Upper lobe of left lung (tissue), 6 donors: ENCODE data around the gene MYBPH. TPM values are rescaled to one million over a fixed set of nuclear protein-coding genes. Genes with fewer than 3 reads are reported as not detected.

ENCODE experiments used
- ATAC-seq, 2 donors: fragments of 200-7000 bp; cut with Tn5 transposase; one replicate each; pipeline ENCODE4 v1.9.1; 2022; ENCODE audit warnings: mild to moderate bottlenecking in 2 of 2, moderate library complexity in 2 of 2; ENCODE audit not compliant: low FRiP score in 2 of 2
- DNase-seq, 2 donors: peaks; one replicate each; pipeline ENCODE4 v3.0.0-alpha.2; 2019 to 2020
- H3K27ac ChIP-seq, 4 donors: fragments of 200-600 bp; sonication (generic); one replicate each; pipeline ENCODE4 v1.5.1; 2016 to 2019
- H3K27me3 ChIP-seq, 4 donors: fragments of 200-600 bp; sonication (generic); one replicate each; pipeline ENCODE4 v1.5.1; 2017 to 2019
- H3K36me3 ChIP-seq, 4 donors: fragments of 200-600 bp; sonication (generic); one replicate each; pipeline ENCODE4 v1.5.1; 2016 to 2019
- H3K4me1 ChIP-seq, 4 donors: fragments of 200-600 bp; sonication (generic); one replicate each; pipeline ENCODE4 v1.5.1; 2018 to 2019
- H3K4me3 ChIP-seq, 4 donors: fragments of 200-600 bp; sonication (generic); one replicate each; pipeline ENCODE4 v1.5.1; 2017 to 2019; ENCODE audit warnings: mild to moderate bottlenecking in 2 of 4, moderate library complexity in 1 of 4
- H3K9me3 ChIP-seq, 4 donors: fragments of 200-600 bp; sonication (generic); one replicate each; pipeline ENCODE4 v1.5.1; 2018 to 2019
- CTCF ChIP-seq, 6 experiments: fragments of 450-650 bp in 4 of 6; fragments of 200-600 bp in 2 of 6; sonication (generic) in 2 of 6; IDR thresholded peaks; one replicate each; pipeline ENCODE4 v1.5.1; 2016 to 2019; ENCODE audit warnings: antibody characterized with exemption in 6 of 6
- EP300 ChIP-seq, 4 donors: sonication (generic); formaldehyde crosslinking; IDR thresholded peaks; one replicate each; pipeline ENCODE4 v1.5.1; 2017; ENCODE audit warnings: antibody characterized with exemption in 4 of 4, control low read depth in 2 of 4
- POLR2A ChIP-seq, 4 donors: fragments of 450-650 bp; IDR thresholded peaks; one replicate each; pipeline ENCODE4 v1.5.1; 2016 to 2017; ENCODE audit warnings: antibody characterized with exemption in 4 of 4, mild to moderate bottlenecking in 2 of 4
- POLR2AphosphoS5 ChIP-seq, 2 donors: sonication (generic); formaldehyde crosslinking; IDR thresholded peaks; one replicate each; pipeline ENCODE4 v1.5.1; 2017; ENCODE audit warnings: antibody characterized with exemption in 2 of 2
- WGBS, 2 donors: methylation state at CpG; one replicate each; pipeline ENCODE4 v1.1.5; 2017 to 2018; 5-methylcytosine and 5-hydroxymethylcytosine counted together
- total RNA-seq, 6 donors: library from RNA; depleted of rRNA in 4 of 6; stranded (reverse); fragments of >200 nt in 4 of 6; gene quantifications; one replicate each; pipeline versions ENCODE4 v1.1.0 to v1.2.1, GENCODE V29; 2016 to 2021
- donor health status: DM: no; HTN: no; CAD: no; lungs with moderate emphysema.
- donor health status: DM: no; HTN: yes; CAD: no; lungs with severe emphysema.

The MYBPH gene
- total RNA-seq, 6 donors from 2014 or later: 0.13 to 0.39 (median 0.15) TPM; not detected in 3

GRCh38 chr1:203158423-203158822 lies 17.2 kb downstream of the MYBPH start:
- no peaks in the 10 kb centered on the region for H3K27me3 ChIP-seq
- H3K4me3 ChIP-seq: no peak overlapping the region
- H3K36me3 ChIP-seq: no peaks in the 10 kb centered on the region
- ATAC-seq (no peak), DNase-seq (no peak)
- H3K9me3 ChIP-seq: no peaks in the 10 kb centered on the region
- H3K27ac ChIP-seq: no peak overlapping the region
- WGBS, 2 donors: 88 to 97% methylated on average over 1 of the region's 1 CpG
- peaks cover 1 to 12% (median 9%) of the 10 kb centered on the region in 4 donors for H3K4me1 ChIP-seq
- no peak for TF ChIP-seq POLR2A (IDR thresholded peaks at IDR 0.05)
- TF ChIP-seq POLR2AphosphoS5 (IDR thresholded peaks at IDR 0.05): no peak
- TF ChIP-seq CTCF (IDR thresholded peaks at IDR 0.05): no peak
- no peak for TF ChIP-seq EP300 (IDR thresholded peaks at IDR 0.05)

GRCh38 chr1:203156280-203156679 lies 19.3 kb downstream of the MYBPH start:
- Histone ChIP-seq H3K27me3 (no peaks in the 10 kb centered on the region), H3K27ac (no peak overlapping the region), H3K9me3 (no peaks in the 10 kb centered on the region), H3K4me1 (peaks cover 6 to 15% (median 10%) of the 10 kb centered on the region in 4 donors), H3K4me3 (no peak overlapping the region), H3K36me3 (no peaks in the 10 kb centered on the region)
- ATAC-seq (no peak), DNase-seq (no peak)
- WGBS, 2 donors: 47 to 53% methylated on average over 1 of the region's 1 CpG
- TF ChIP-seq CTCF (IDR thresholded peaks at IDR 0.05) (no peak), EP300 (IDR thresholded peaks at IDR 0.05) (no peak), POLR2A (IDR thresholded peaks at IDR 0.05) (no peak), POLR2AphosphoS5 (IDR thresholded peaks at IDR 0.05) (no peak)

- Histone ChIP-seq H3K27ac (no peak overlapping the region), H3K9me3 (no peaks in the 10 kb centered on the region), H3K27me3 (no peaks in the 10 kb centered on the region), H3K4me1 (peaks cover 6 to 15% (median 10%) of the 10 kb centered on the region in 4 donors), H3K36me3 (no peaks in the 10 kb centered on the region), H3K4me3 (no peak overlapping the region)
- DNase-seq (no peak), ATAC-seq (no peak)
- 68 to 70% methylated on average over 11 to 13 of the region's 13 CpGs for WGBS, 2 donors
- TF ChIP-seq EP300 (IDR thresholded peaks at IDR 0.05) (no peak), CTCF (IDR thresholded peaks at IDR 0.05) (no peak), POLR2AphosphoS5 (IDR thresholded peaks at IDR 0.05) (no peak), POLR2A (IDR thresholded peaks at IDR 0.05) (no peak)
Observed at GRCh38 chr1:203153989-203154821, 21.4 kb downstream of the MYBPH start.

GRCh38 chr1:203153051-203153988 lies 22.3 kb downstream of the MYBPH start:
- ATAC-seq: no peak
- H3K36me3 ChIP-seq: no peaks in the 10 kb centered on the region
- H3K27me3 ChIP-seq: no peaks in the 10 kb centered on the region
- TF ChIP-seq EP300 (IDR thresholded peaks at IDR 0.05): no peak
- no peak for TF ChIP-seq CTCF (IDR thresholded peaks at IDR 0.05)
- H3K4me3 ChIP-seq: no peak overlapping the region
- WGBS, 2 donors: 56 to 69% methylated on average over 6 to 9 of the region's 9 CpGs
- no peak overlapping the region for H3K27ac ChIP-seq
- DNase-seq: no peak
- no peaks in the 10 kb centered on the region for H3K9me3 ChIP-seq
- peaks cover 6 to 15% (median 10%) of the 10 kb centered on the region in 4 donors for H3K4me1 ChIP-seq
